GM18519 (cell line): ENCODE measurements around the gene LRRC25.
"Not testable (repeated sequence)": the region's sequence is repeated elsewhere in the genome, so short reads cannot be mapped to it uniquely, and the experiment has no call there.

Experiments
- ATAC-seq: cut with Tn5 transposase; IDR thresholded peaks from one replicate; pipeline ENCODE4 v1.9.1; 2021; ENCODE audit warnings: mild to moderate bottlenecking, moderate library complexity; ENCODE audit not compliant: unreplicated experiment, low FRiP score

LRRC25 gene

DNA sequence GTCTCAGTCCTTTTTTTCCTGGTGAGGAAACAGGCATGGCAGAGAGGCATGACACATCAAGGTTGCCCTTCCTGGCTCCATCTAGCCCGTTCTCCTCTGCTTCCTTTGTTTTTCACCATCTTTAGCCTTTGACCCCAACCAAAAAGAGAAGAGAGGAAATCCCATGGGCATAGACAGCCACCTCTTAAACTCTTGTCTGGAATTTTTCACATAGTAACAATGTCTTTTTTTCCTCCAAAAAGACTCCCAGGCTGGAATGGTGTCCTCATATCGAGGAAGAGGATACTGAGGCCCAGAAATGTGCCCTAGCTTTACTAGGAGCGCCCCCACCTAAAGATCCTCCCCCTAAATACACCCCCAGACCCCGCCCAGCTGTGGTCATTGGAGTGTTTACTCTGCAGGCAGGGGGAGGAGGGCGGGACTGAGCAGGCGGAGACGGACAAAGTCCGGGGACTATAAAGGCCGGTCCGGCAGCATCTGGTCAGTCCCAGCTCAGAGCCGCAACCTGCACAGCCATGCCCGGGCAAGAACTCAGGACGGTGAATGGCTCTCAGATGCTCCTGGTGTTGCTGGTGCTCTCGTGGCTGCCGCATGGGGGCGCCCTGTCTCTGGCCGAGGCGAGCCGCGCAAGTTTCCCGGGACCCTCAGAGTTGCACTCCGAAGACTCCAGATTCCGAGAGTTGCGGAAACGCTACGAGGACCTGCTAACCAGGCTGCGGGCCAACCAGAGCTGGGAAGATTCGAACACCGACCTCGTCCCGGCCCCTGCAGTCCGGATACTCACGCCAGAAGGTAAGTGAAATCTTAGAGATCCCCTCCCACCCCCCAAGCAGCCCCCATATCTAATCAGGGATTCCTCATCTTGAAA, 11.5 kb downstream of the LRRC25 start, which contains the start of gene GDF15:
TSS of gene GDF15 (plus strand) at position 484 of the 868 bp plus-strand sequence. CDS start at position 516, 32 bp downstream.
- ATAC-seq, result no peak

DNA sequence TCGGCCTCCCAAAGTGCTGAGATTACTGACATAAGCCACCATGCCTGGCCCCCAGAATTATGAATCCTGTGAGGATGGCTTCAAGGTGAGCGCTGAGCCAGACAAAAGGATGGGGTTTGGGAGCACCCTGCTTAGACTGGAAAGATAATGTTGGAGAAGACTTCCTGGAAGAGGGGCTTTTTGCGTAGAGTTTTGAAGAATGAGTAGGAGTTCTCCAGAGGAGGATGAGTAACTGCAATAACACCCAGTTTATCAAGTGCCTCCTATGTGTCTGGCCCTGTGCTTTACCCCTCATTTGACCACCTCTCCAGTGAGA, 12.1 kb downstream of the LRRC25 start:
- no peak for ATAC-seq

DNA sequence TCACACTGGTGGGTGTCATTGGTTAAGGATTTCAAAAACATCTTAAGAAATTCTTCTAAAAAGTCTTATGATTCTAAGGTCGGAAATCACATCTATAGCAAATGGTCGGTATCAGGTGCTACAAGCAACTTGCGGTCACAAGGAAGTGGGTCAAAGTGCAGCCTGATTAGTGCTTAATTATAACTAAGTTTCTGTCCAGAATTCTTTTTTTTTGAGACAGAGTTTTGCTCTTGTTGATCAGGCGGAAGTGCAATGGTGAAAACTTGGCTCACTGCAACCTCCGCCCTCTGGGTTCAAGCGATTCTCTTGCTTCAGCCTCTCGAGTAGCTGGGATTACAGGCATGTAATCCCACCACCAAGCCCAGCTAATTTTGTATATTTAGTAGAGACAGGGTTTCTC, 12.6 kb downstream of the LRRC25 start:
- ATAC-seq, result no peak

DNA sequence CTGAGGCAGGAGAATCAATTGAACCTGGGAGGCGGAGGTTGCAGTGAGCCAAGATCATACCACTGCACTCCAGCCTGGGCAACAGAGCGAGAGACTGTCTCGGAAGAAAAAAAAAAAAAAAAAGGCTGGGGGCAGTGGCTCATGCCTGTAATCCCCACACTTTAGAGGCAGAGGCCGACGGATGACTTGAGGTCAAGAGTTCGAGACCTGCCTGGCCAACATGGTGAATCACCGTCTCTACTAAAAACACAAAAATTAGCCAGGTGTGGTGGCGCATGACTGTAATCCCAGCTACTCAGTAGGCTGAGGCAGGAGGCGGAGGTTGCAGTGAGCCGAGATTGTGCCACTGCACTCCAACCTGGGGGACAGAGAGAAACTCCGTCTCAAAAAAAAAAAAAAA, 13.8 kb downstream of the LRRC25 start:
- not testable (repeated sequence) for ATAC-seq

- no peak for ATAC-seq
These were observed 16.6 kb downstream of the LRRC25 start for GRCh38 chr19:18380843-18381242.

- no peak for ATAC-seq
These were observed 17.3 kb downstream of the LRRC25 start for GRCh38 chr19:18379803-18380747.

DNA sequence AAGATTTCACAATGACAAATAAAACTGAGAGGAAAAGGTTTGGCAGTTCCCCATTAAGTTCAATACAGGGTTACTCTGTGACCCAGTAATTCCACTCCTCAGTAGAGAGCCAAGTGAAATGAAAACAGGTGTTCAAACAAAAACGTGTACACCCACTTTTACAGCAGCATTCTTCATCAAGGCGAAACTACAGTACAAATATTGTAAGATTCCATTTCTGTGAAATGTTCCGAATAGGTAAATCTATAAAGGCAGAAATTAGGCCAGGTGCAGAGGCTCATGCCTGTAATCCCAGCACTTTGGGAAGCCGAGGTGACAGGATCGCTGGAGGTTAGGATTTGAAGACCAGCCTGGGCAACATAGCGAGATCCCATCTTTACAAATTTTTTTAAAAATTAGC, 20.4 kb downstream of the LRRC25 start:
- ATAC-seq, result no peak

DNA sequence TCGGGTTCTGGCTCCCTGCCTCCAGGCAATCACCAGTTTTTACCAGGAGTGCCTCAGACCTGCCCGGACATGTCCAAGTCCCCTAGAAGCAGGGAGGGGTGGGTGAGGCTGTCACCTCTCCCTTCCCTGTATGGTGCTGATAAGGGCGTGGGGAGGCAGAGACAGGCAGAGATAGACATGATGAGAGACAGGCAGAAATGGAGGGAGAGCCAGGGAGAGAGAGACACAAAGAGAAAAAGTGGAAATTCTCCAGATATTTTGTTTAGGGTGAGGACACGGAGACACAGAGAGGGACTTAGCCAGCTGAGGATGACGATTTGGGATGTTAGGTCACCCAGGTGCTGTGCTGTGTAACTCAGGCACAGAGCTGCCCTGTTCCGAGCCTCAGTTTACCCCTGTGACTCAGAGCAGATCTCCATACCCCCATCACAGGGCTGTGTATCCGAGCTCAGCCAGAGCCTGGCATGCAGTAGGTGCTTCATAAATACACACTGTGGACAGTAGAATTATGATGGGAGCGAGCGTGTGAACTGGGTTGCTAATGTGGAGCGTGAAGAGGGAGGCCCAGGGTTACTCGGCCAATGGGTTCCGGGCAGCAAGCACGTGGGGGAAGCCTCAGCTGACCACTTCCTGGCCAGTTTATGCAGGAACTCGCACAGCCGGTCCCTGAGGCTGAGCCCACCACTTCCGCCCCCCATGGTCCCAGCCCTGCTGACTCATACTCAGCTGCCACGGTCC, 23.4 kb downstream of the LRRC25 start:
- ATAC-seq, result no peak

GRCh38 chr19:18373407-18373891, 24.0 kb downstream of the LRRC25 start:
- ATAC-seq, result no peak

DNA sequence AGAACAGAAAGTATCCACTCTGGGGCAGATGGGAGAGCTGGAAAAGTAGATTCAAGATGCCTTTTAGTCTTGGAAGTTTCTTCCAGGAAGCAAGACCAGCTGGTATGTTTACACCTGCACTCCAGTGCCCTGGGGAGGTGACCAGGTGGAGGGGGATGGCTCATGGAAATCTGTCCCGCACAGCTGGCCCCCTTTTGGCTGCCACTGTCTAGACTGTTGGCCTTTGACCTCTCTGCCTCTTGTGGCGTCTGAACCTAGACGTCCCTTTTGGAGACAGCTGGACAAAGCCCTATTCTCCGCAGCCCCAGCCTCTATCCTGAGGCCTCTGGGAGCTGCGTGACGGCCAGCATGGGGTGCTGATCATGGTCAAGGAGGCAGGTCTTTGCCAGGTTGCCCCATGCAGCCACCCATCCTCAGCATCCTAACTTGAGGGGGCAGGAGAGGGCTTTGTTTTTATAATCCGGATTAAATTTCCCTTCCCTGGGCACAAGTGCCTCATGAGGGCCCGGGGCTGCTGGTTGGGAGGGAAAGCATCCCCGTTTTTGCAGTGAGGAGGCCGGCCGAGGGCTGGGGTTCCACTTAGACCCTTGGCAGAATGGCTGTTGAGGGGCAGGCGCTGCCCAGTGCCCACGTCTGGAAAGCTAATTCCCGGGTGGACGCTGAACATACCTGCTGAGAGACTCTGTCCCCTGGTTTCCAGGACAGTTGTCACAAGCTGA, 28.8 kb downstream of the LRRC25 start:
- no peak for ATAC-seq

DNA sequence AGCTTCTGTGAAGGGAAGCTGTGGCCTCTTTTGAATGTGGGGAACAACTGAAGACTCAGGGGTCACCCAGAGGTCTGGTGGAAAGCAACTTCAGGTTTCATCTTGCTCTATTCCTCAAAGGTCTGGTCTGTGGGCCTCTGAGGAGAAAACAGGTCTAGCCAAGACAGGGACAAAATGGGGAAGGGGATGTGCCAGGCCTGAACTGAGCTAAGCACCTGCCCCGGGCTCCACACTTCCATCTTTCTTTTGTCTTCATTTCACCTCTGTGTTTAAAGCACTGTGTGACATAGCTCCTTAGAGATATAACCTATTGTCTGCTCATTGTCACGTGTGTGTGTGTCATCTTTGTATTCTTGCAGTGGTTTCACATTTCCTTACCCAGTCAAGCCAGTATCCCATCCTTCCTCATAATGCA, 31.4 kb downstream of the LRRC25 start:
- no peak for ATAC-seq

- ATAC-seq, result no peak
These were observed 32.4 kb downstream of the LRRC25 start for GRCh38 chr19:18364826-18365528.

DNA sequence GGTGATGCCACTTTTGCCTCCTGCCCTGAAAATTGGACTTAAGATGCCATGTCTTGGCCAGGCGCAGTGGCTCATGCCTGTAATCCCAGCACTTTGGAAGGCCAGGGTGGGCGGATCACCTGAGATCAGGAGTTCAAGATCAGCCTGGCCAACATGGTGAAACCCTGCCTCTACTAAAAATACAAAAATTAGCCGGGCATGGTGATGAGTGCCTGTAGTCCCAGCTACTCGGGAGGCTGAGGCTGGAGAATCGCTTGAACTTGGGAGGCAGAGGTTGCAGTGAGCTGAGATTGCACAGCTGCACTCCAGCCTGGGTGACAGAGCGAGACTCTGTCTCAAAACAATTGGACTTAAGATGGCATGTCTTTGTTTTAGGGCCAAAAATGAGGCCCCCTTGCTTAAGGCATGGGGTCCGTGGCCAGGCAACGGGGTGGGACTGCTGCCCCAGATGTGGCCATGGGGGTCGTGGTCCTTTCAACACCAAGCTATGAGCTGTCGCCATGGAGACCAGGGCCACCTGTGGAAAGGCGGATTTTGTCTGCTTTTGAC, 33.1 kb downstream of the LRRC25 start:
- not testable (repeated sequence) for ATAC-seq

DNA sequence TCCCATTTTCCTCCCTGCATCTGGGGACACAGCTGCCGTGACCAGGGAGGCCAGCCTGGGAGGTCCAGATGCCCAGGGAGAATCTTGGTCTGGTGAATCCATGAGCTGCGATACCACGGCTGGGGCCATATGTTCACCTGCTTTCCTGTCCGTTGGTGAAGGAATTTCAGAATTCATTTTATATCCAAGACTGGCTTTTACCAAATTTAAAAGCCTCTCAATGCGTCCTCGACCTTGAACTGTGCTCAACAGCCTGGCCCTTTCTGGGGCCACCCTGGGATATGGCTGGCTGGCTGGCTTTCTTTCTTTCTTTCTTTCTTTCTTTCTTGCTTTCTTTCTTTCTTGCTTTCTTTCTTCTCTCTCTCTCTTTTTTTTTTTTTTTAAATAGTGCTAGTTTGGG, 33.6 kb downstream of the LRRC25 start:
- ATAC-seq, result no peak

- no peak for ATAC-seq
These were observed 34.4 kb downstream of the LRRC25 start for GRCh38 chr19:18362934-18363542.

DNA sequence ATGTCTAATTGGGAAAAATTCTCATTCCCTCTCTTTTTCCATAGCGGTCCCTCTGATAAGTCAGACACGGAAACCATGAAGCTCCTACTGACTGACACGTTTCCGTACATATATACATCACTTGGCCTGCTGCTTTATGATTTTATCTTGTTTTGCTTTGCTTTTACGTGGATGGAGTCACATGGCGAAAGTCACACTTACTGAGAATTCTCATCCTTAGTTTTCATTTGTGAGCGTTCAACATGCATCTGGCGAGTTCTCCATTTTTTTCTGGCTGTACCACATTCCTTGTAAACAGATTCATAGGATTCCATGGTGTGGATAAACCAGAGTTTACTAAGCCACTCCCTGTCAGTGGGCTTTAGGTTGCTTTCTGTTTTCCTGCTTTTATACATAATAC, 35.8 kb downstream of the LRRC25 start:
- no peak for ATAC-seq

DNA sequence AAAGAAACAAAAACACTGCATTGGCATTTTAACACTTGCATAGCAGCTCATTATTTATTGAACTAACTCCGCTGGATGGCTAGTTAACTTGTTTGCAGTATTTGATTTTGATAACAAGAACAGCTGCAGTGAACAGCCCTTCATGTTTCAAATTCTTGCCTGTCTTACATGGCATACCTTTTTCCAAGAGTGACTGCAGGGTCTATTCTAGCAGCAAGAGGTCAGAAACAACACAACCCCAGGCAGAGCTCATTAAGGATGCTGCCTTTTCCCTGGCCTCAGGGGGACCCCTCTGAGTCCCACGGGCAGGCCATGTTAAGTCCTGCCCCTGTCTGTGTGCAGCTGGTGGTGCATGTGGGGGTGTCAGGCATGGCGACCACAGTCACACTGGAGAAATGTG, 40.4 kb downstream of the LRRC25 start:
- no peak for ATAC-seq

DNA sequence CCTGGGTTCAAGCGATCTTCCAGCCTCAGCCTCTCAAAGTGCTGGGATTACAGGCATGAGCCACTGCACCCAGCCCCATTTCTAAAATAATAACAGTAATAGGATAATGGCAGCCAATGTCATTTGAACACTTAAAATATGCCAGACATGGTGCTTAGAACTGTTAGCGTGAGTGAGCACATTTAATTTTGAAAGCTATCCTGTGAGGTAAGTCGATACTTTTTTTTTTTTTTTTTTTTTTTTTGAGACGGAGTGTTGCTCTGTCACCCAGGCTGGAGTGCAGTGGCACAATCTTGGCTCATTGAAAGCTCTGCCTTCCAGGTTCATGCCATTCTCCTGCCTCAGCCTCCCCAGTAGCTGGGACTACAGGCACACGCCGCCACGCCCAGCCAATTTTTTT, 42.7 kb downstream of the LRRC25 start:
- not testable (repeated sequence) for ATAC-seq
